GM23338 (cell line): ENCODE measurements around the gene SARNP. TPM values are rescaled to one million over a fixed set of nuclear protein-coding genes. Genes with fewer than 3 reads are reported as not detected.

Experiments
- ATAC-seq: fragments of 200-7000 bp; cut with Tn5 transposase; 3 replicates; pipeline ENCODE4 v1.9.1; 2020
- DNase-seq: peaks from one replicate; pipeline ENCODE4 v3.0.0-alpha.2; 2015; ENCODE audit warnings: low spot score
- H2AFZ ChIP-seq: fragments of 200-600 bp; sonication (generic); 2 replicates; pipeline ENCODE4 v1.8.0; 2016; ENCODE audit warnings: antibody characterized with exemption, mild to moderate bottlenecking, moderate library complexity
- H3F3A ChIP-seq: fragments of 200-600 bp; sonication (generic); replicated peaks from 2 replicates; pipeline ENCODE4 v1.8.0; 2017; ENCODE audit warnings: antibody characterized with exemption, mixed run types, low read depth
- H3K27ac ChIP-seq: fragments of 200-600 bp; sonication (generic); 2 replicates; pipeline ENCODE4 v1.6.1; 2016; ENCODE audit warnings: low read depth
- H3K27me3 ChIP-seq: fragments of 200-600 bp; sonication (generic); 2 replicates; pipeline ENCODE4 v1.8.0; 2016; ENCODE audit warnings: mild to moderate bottlenecking, mixed run types, moderate library complexity; ENCODE audit not compliant: insufficient read depth
- H3K36me3 ChIP-seq: fragments of 200-600 bp; sonication (generic); 2 replicates; pipeline ENCODE4 v1.8.0; 2016; ENCODE audit warnings: mild to moderate bottlenecking; ENCODE audit not compliant: insufficient read depth
- H3K4me1 ChIP-seq: fragments of 200-600 bp; sonication (generic); 2 replicates; pipeline ENCODE4 v1.8.0; 2016; ENCODE audit warnings: mild to moderate bottlenecking, moderate library complexity; ENCODE audit not compliant: insufficient read depth
- H3K4me2 ChIP-seq: fragments of 200-600 bp; sonication (generic); 2 replicates; pipeline ENCODE4 v1.7.1; 2017; ENCODE audit warnings: mixed run types
- H3K4me3 ChIP-seq: fragments of 200-600 bp; sonication (generic); 2 replicates; pipeline ENCODE4 v1.6.1; 2016; ENCODE audit warnings: mixed run types
- H3K79me2 ChIP-seq: fragments of 200-600 bp; sonication (generic); replicated peaks from 2 replicates; pipeline ENCODE4 v1.8.0; 2017; ENCODE audit warnings: mild to moderate bottlenecking; ENCODE audit not compliant: insufficient read depth
- H3K9me2 ChIP-seq: fragments of 200-600 bp; sonication (generic); 2 replicates; pipeline ENCODE4 v1.8.0; 2017; ENCODE audit not compliant: insufficient read depth
- H4K20me1 ChIP-seq: fragments of 200-600 bp; sonication (generic); replicated peaks from 2 replicates; pipeline ENCODE4 v1.8.0; 2017; ENCODE audit warnings: mild to moderate bottlenecking; ENCODE audit not compliant: insufficient read depth
- H3K27ac Mint-ChIP-seq: 2 replicates; pipeline ENCODE4 v1.8.0; 2020; ENCODE audit warnings: inconsistent platforms, mild to moderate bottlenecking, moderate library complexity, mixed read lengths
- H3K27me3 Mint-ChIP-seq: 3 replicates; pipeline ENCODE4 v1.8.0; 2022; ENCODE audit warnings: low read depth, mild to moderate bottlenecking, moderate library complexity, mixed read lengths, inconsistent platforms; ENCODE audit not compliant: insufficient read depth, poor library complexity
- H3K36me3 Mint-ChIP-seq: 3 replicates; pipeline ENCODE4 v1.8.0; 2021; ENCODE audit warnings: low read depth, mild to moderate bottlenecking, inconsistent platforms, moderate library complexity, mixed read lengths
- H3K4me1 Mint-ChIP-seq: 3 replicates; pipeline ENCODE4 v1.8.0; 2020; ENCODE audit warnings: mild to moderate bottlenecking, inconsistent platforms, mixed read lengths
- H3K4me3 Mint-ChIP-seq: 3 replicates; pipeline ENCODE4 v1.8.0; 2021; ENCODE audit warnings: moderate library complexity, mild to moderate bottlenecking, inconsistent platforms, mixed read lengths
- H3K9me3 Mint-ChIP-seq: 3 replicates; pipeline ENCODE4 v1.8.0; 2020; ENCODE audit warnings: moderate library complexity, mild to moderate bottlenecking, inconsistent platforms, mixed read lengths
- CREB1 ChIP-seq: fragments of 250-450 bp; sonication (Bioruptor Pico); IDR thresholded peaks from 2 replicates; pipeline ENCODE4 v1.5.0; 2020; ENCODE audit warnings: low read depth, mild to moderate bottlenecking, moderate library complexity
- EZH2phosphoT487 ChIP-seq: fragments of 200-600 bp; sonication (generic); IDR thresholded peaks from one replicate; pipeline ENCODE4 v1.8.1; 2018; ENCODE audit warnings: antibody characterized with exemption; ENCODE audit not compliant: unreplicated experiment
- JUNB ChIP-seq: IDR thresholded peaks from one replicate; pipeline ENCODE4 v1.6.1; 2016; ENCODE audit warnings: antibody characterized with exemption; ENCODE audit not compliant: unreplicated experiment
- NANOG ChIP-seq: IDR thresholded peaks from 2 replicates; pipeline ENCODE4 v1.6.1; 2016; ENCODE audit warnings: antibody characterized with exemption, borderline replicate concordance
- POLR2AphosphoS5 ChIP-seq: IDR thresholded peaks from 2 replicates; pipeline ENCODE4 v1.6.1; 2016; ENCODE audit warnings: antibody characterized with exemption, low read depth
- REST ChIP-seq: IDR thresholded peaks from one replicate; pipeline ENCODE4 v1.6.1; 2018; ENCODE audit warnings: antibody characterized with exemption; ENCODE audit not compliant: unreplicated experiment
- ZNF114 ChIP-seq: fragments of 250-450 bp; sonication (Bioruptor Pico); IDR thresholded peaks from 2 replicates; pipeline ENCODE4 v1.5.0; 2020; ENCODE audit warnings: mild to moderate bottlenecking, moderate library complexity
- ZNF331 ChIP-seq: fragments of 250-450 bp; sonication (Bioruptor Pico); IDR thresholded peaks from 2 replicates; pipeline ENCODE4 v1.5.0; 2020; ENCODE audit warnings: low read depth, mild to moderate bottlenecking, moderate library complexity
- polyA plus RNA-seq: library from polyadenylated mRNA; unstranded; fragments of >200 nt; fragmentation: Nextera tagmentation; extraction: Ambion mirVana; gene quantifications from 2 replicates; pipeline ENCODE4 v1.2.1, GENCODE V29; 2016
- total RNA-seq: library from RNA; depleted of rRNA; stranded (reverse); fragments of >200 nt; shearing (Covaris generic); gene quantifications from 2 replicates; pipeline ENCODE4 v1.2.3, GENCODE V29; 2014
- TF ChIP-seq, protein P1 (sequence below): IDR thresholded peaks from 2 replicates; pipeline ENCODE4 v1.6.1; 2016; ENCODE audit warnings: antibody characterized with exemption
- TF ChIP-seq, protein P2 (sequence below): fragments of 250-450 bp; sonication (Bioruptor Pico); IDR thresholded peaks from 2 replicates; pipeline ENCODE4 v1.5.0; 2020; ENCODE audit warnings: mild to moderate bottlenecking, moderate library complexity

SARNP gene
- total and polyA plus RNA-seq, 2 experiments from 2014 or later = 96.0 to 313 TPM

DNA sequence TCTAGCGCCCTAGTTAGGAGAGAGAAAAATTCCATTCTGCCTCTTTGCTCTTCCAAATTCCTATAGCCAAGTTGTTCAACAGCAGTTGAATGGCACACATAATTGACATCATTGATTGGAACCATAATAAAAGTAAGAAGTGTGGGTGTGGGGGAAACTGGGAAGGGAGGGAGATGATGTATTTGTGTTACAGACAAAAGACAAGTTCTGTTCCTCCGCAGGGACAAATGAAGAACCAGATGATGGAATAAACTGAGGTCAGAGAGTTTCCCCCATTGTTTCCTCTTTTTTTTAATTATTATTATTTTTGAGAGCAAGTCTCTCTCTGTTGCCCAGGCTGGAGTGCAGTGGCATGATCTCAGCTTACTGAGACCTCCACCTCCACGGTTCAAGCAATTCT, 39.7 kb downstream of the SARNP start:
- TF ChIP-seq NANOG = no peak
- no peak for TF ChIP-seq EZH2phosphoT487
- TF ChIP-seq JUNB = no peak
- no peak for TF ChIP-seq REST
- TF ChIP-seq ZNF331 (CRISPR knock-in tag) = no peak
- DNase-seq (no peak), ATAC-seq (no peak)
- Histone ChIP-seq H3K27ac (no peak overlapping the region), H3K4me3 (no peak overlapping the region), H2AFZ (no peak overlapping the region), H3K27me3 (no peaks in the 10 kb centered on the region), H3K36me3 (peaks cover 25% of the 10 kb centered on the region), H3F3A (0 out of 2 replicates have a peak, but pooled peaks cover 2% of the 10 kb centered on the region), H3K9me2 (no peaks in the 10 kb centered on the region), H3K4me2 (no peak overlapping the region), H4K20me1 (peaks cover 13% of the 10 kb centered on the region; the same call in 1 of the 2 replicates), H3K4me1 (no peaks in the 10 kb centered on the region), H3K79me2 (peaks cover 28% of the 10 kb centered on the region)
- H3K27me3 Mint-ChIP-seq = peaks cover 1% of the 10 kb centered on the region
- H3K36me3 Mint-ChIP-seq = peaks cover 57% of the 10 kb centered on the region
- no peak overlapping the region for H3K4me3 Mint-ChIP-seq
- no peak overlapping the region; the same call in 1 of the 2 replicates for H3K27ac Mint-ChIP-seq
- H3K9me3 Mint-ChIP-seq = no peaks in the 10 kb centered on the region
- H3K4me1 Mint-ChIP-seq = no peaks in the 10 kb centered on the region

DNA sequence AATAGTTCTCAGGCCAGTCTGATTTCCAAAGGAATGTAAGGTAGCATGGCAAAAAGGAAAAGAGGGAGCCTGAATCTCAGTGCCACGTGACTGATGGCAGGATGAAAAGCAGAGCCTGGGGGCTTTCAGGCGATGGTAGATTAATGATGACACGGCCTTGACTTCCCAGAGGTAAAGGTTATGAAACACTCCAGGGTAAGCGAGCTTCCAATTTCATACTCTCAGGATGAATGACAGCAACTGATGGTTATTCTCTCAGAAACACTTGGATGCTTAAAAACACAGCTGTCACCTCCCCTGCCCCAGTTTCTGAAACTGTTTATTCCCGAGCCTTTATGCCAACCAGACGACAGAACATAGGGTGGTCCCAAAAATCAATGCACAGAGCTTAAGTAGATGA, 45.8 kb downstream of the SARNP start:
- Histone ChIP-seq H3K9me2 (no peaks in the 10 kb centered on the region), H3K4me3 (no peak overlapping the region), H3K4me1 (no peaks in the 10 kb centered on the region), H3K27me3 (no peaks in the 10 kb centered on the region), H3K36me3 (peaks cover 14% of the 10 kb centered on the region), H3F3A (peaks cover 5% of the 10 kb centered on the region; the same call in 1 of the 2 replicates), H3K27ac (no peak overlapping the region; the same call in 1 of the 2 replicates), H3K4me2 (no peak overlapping the region), H2AFZ (no peak overlapping the region), H3K79me2 (peaks cover 24% of the 10 kb centered on the region), H4K20me1 (peaks cover 31% of the 10 kb centered on the region; the same call in 1 of the 2 replicates)
- no peak for DNase-seq
- no peak for ATAC-seq
- peaks cover 3% of the 10 kb centered on the region; the same call in 1 of the 3 replicates for H3K4me1 Mint-ChIP-seq
- no peak overlapping the region for H3K27ac Mint-ChIP-seq
- H3K36me3 Mint-ChIP-seq = peaks cover 47% of the 10 kb centered on the region
- no peak overlapping the region for H3K4me3 Mint-ChIP-seq
- peaks cover 4% of the 10 kb centered on the region for H3K27me3 Mint-ChIP-seq
- no peaks in the 10 kb centered on the region for H3K9me3 Mint-ChIP-seq
- TF ChIP-seq ZNF114 (CRISPR knock-in tag) (no peak), POLR2AphosphoS5 (no peak), CREB1 (CRISPR knock-in tag) (no peak), NANOG (no peak)
- TF ChIP-seq, protein P1, sequence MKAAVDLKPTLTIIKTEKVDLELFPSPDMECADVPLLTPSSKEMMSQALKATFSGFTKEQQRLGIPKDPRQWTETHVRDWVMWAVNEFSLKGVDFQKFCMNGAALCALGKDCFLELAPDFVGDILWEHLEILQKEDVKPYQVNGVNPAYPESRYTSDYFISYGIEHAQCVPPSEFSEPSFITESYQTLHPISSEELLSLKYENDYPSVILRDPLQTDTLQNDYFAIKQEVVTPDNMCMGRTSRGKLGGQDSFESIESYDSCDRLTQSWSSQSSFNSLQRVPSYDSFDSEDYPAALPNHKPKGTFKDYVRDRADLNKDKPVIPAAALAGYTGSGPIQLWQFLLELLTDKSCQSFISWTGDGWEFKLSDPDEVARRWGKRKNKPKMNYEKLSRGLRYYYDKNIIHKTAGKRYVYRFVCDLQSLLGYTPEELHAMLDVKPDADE = no peak
- TF ChIP-seq, protein P2, sequence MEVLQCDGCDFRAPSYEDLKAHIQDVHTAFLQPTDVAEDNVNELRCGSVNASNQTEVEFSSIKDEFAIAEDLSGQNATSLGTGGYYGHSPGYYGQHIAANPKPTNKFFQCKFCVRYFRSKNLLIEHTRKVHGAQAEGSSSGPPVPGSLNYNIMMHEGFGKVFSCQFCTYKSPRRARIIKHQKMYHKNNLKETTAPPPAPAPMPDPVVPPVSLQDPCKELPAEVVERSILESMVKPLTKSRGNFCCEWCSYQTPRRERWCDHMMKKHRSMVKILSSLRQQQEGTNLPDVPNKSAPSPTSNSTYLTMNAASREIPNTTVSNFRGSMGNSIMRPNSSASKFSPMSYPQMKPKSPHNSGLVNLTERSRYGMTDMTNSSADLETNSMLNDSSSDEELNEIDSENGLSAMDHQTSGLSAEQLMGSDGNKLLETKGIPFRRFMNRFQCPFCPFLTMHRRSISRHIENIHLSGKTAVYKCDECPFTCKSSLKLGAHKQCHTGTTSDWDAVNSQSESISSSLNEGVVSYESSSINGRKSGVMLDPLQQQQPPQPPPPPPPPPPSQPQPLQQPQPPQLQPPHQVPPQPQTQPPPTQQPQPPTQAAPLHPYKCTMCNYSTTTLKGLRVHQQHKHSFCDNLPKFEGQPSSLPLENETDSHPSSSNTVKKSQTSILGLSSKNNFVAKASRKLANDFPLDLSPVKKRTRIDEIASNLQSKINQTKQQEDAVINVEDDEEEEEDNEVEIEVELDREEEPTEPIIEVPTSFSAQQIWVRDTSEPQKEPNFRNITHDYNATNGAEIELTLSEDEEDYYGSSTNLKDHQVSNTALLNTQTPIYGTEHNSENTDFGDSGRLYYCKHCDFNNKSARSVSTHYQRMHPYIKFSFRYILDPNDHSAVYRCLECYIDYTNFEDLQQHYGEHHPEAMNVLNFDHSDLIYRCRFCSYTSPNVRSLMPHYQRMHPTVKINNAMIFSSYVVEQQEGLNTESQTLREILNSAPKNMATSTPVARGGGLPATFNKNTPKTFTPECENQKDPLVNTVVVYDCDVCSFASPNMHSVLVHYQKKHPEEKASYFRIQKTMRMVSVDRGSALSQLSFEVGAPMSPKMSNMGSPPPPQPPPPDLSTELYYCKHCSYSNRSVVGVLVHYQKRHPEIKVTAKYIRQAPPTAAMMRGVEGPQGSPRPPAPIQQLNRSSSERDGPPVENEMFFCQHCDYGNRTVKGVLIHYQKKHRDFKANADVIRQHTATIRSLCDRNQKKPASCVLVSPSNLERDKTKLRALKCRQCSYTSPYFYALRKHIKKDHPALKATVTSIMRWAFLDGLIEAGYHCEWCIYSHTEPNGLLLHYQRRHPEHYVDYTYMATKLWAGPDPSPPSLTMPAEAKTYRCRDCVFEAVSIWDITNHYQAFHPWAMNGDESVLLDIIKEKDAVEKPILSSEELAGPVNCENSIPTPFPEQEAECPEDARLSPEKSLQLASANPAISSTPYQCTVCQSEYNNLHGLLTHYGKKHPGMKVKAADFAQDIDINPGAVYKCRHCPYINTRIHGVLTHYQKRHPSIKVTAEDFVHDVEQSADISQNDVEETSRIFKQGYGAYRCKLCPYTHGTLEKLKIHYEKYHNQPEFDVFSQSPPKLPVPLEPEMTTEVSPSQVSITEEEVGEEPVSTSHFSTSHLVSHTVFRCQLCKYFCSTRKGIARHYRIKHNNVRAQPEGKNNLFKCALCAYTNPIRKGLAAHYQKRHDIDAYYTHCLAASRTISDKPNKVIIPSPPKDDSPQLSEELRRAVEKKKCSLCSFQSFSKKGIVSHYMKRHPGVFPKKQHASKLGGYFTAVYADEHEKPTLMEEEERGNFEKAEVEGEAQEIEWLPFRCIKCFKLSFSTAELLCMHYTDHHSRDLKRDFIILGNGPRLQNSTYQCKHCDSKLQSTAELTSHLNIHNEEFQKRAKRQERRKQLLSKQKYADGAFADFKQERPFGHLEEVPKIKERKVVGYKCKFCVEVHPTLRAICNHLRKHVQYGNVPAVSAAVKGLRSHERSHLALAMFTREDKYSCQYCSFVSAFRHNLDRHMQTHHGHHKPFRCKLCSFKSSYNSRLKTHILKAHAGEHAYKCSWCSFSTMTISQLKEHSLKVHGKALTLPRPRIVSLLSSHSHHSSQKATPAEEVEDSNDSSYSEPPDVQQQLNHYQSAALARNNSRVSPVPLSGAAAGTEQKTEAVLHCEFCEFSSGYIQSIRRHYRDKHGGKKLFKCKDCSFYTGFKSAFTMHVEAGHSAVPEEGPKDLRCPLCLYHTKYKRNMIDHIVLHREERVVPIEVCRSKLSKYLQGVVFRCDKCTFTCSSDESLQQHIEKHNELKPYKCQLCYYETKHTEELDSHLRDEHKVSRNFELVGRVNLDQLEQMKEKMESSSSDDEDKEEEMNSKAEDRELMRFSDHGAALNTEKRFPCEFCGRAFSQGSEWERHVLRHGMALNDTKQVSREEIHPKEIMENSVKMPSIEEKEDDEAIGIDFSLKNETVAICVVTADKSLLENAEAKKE (CRISPR knock-in tag) = no peak
